ENCODE measurements around the gene SREBF2.

DNA sequence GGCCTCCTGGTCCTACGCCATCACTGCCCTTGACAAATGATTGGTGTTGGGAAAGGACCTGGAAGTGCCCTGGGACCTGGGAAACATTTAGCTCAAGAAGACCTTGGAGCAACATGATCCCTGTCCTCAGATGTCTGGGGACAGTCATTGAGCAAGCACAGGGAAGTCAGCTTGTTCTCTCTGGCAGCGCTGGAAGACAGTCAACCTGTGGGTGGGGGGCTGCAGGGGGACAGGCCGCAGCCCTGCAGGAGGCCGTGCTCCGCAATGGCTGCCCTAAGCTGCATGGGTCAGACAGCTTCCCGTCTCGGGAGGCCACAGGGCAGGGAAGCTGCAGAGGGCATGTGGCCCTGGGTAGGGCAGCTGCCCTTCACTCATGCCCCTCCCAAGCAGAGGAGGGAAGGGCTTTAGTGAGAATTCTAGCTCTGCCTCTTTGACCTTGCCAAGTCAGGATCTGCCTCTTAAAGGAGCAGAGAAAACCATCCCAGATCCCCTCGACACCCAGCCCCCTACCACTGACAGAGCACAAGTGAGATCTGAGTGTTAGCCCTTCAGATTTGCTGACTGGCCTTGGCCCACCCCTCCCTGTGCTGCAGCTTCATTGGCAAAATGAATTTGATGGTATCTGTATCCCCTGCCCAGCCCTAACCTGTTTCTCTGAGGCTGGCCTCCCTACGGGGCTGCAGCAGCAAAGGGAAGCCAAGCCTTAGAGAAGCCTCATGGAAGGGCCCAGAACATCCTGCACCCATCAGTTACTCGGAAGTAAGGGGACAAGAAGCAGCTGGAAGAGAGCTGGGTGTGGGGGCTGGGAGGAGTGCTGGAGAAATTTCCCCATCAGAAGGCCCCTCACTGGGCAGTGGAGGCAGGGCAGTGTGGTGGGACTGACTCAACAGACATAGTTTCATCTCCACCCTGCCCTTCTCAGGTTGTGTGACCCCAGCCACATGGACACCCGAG is 6.2 kb upstream of the SREBF2 start:
- TF ChIP-seq CREM (IDR thresholded peaks at IDR 0.05) (no peak), CREM (CRISPR knock-in tag; IDR thresholded peaks at IDR 0.05) (no peak), TAF1 (CRISPR knock-in tag; IDR thresholded peaks at IDR 0.05) (no peak), ZBTB8A (CRISPR knock-in tag; IDR thresholded peaks at IDR 0.05; ENCODE audit: borderline replicate concordance, low read depth) (no peak), CC2D1A (CRISPR knock-in tag; IDR thresholded peaks at IDR 0.05) (no peak)
- TF ChIP-seq, protein P1, sequence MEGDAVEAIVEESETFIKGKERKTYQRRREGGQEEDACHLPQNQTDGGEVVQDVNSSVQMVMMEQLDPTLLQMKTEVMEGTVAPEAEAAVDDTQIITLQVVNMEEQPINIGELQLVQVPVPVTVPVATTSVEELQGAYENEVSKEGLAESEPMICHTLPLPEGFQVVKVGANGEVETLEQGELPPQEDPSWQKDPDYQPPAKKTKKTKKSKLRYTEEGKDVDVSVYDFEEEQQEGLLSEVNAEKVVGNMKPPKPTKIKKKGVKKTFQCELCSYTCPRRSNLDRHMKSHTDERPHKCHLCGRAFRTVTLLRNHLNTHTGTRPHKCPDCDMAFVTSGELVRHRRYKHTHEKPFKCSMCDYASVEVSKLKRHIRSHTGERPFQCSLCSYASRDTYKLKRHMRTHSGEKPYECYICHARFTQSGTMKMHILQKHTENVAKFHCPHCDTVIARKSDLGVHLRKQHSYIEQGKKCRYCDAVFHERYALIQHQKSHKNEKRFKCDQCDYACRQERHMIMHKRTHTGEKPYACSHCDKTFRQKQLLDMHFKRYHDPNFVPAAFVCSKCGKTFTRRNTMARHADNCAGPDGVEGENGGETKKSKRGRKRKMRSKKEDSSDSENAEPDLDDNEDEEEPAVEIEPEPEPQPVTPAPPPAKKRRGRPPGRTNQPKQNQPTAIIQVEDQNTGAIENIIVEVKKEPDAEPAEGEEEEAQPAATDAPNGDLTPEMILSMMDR (CRISPR knock-in tag; IDR thresholded peaks at IDR 0.05), result no peak
- TF ChIP-seq, protein P2, sequence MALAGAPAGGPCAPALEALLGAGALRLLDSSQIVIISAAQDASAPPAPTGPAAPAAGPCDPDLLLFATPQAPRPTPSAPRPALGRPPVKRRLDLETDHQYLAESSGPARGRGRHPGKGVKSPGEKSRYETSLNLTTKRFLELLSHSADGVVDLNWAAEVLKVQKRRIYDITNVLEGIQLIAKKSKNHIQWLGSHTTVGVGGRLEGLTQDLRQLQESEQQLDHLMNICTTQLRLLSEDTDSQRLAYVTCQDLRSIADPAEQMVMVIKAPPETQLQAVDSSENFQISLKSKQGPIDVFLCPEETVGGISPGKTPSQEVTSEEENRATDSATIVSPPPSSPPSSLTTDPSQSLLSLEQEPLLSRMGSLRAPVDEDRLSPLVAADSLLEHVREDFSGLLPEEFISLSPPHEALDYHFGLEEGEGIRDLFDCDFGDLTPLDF (CRISPR knock-in tag; IDR thresholded peaks at IDR 0.05), result no peak
- TF ChIP-seq, protein P3, sequence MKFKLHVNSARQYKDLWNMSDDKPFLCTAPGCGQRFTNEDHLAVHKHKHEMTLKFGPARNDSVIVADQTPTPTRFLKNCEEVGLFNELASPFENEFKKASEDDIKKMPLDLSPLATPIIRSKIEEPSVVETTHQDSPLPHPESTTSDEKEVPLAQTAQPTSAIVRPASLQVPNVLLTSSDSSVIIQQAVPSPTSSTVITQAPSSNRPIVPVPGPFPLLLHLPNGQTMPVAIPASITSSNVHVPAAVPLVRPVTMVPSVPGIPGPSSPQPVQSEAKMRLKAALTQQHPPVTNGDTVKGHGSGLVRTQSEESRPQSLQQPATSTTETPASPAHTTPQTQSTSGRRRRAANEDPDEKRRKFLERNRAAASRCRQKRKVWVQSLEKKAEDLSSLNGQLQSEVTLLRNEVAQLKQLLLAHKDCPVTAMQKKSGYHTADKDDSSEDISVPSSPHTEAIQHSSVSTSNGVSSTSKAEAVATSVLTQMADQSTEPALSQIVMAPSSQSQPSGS (CRISPR knock-in tag; IDR thresholded peaks at IDR 0.05), result no peak

Data from HepG2 (cell line).